Ovary (tissue), 9 donors: ENCODE results near the gene MLXIPL. TPM values are rescaled to one million over a fixed set of nuclear protein-coding genes. Genes with fewer than 3 reads are reported as not detected.

Source experiments
- DNase-seq, 5 donors: peaks; one replicate each; pipeline ENCODE4 v3.0.0-alpha.2; 2019 to 2020
- H3K27ac ChIP-seq, 2 donors: fragments of 200-600 bp; one replicate each; pipeline versions ENCODE4 v1.5.1 to v1.8.0; 2019 to 2022
- H3K27me3 ChIP-seq: fragments of 200-600 bp; one replicate; pipeline ENCODE4 v1.8.0; 2022
- H3K36me3 ChIP-seq: fragments of 200-600 bp; sonication (generic); one replicate; pipeline ENCODE4 v1.5.1; 2019
- H3K4me1 ChIP-seq: one replicate; pipeline ENCODE4 v1.8.1; 2013; ENCODE audit warnings: mild to moderate bottlenecking, moderate library complexity; ENCODE audit not compliant: insufficient read depth
- H3K4me3 ChIP-seq: fragments of 200-600 bp; sonication (generic); one replicate; pipeline ENCODE4 v1.5.1; 2017
- H3K9me3 ChIP-seq, 2 donors: fragments of 200-600 bp in 1 of 2; sonication (generic) in 1 of 2; one replicate each; pipeline versions ENCODE4 v1.5.1 to v1.8.1; 2013 to 2019; ENCODE audit warnings: mild to moderate bottlenecking in 1 of 2, moderate library complexity in 1 of 2
- CTCF ChIP-seq, 3 donors: fragments of 450-650 bp in 2 of 3; fragments of 200-600 bp in 1 of 3; IDR thresholded peaks; one replicate each; pipeline versions ENCODE4 v1.5.1 to v1.8.0; 2016 to 2022; ENCODE audit warnings: antibody characterized with exemption in 3 of 3, mild to moderate bottlenecking in 1 of 3
- EP300 ChIP-seq: sonication (generic); formaldehyde crosslinking; IDR thresholded peaks from one replicate; pipeline ENCODE4 v1.6.1; 2017; ENCODE audit warnings: antibody characterized with exemption
- POLR2A ChIP-seq: fragments of 450-650 bp; IDR thresholded peaks from one replicate; pipeline ENCODE4 v1.6.1; 2017; ENCODE audit warnings: antibody characterized with exemption, mild to moderate bottlenecking, moderate library complexity
- WGBS, 3 donors: extraction: QIAGEN DNeasy Blood & Tissue Kit in 1 of 3; methylation state at CpG; one replicate each; pipeline versions ENCODE4 v1.1.5 to v1.1.7; 2013 to 2017; 5-methylcytosine and 5-hydroxymethylcytosine counted together
- intact Hi-C, 4 donors: fragments of 100-400 bp; cut with DNase I; formaldehyde crosslinking; loops; one replicate each; pipeline versions ENCODE4 v1.11.0 to v1.15.1; 2022 to 2023
- polyA plus RNA-seq, 2 donors: library from polyadenylated mRNA; stranded (reverse); fragments of 200-250 nt in 1 of 2; fragments of 350-450 nt in 1 of 2; fragmentation: Illumina TruSeq in 1 of 2; extraction: RNeasy Lipid Tissue Mini Kit (QIAGEN cat#74804) in 1 of 2; gene quantifications; one replicate each; pipeline ENCODE4 v1.2.3, GENCODE V29; 2013 to 2014
- total RNA-seq, 7 donors: library from RNA; depleted of rRNA in 2 of 7; stranded (reverse); fragments of >200 nt in 2 of 7; fragmentation: NEBNext Ultra II Directional in 3 of 7; extraction: Animal tissue kit (Norgen Biotek cat#: 25700) in 3 of 7; gene quantifications; one replicate each; pipeline versions ENCODE4 v1.1.0 to v1.2.4, GENCODE V29; 2016 to 2023
- donor health status: DM: no; HTN: no; CAD: no; lungs with moderate emphysema.
- donor health status: DM: no; HTN: no; CAD: no.
- donor health status: Bipolar disorder and iron deficiency.
- donor health status: DM: yes; HTN: yes; CAD: no.
- donor health status: DM: no; HTN: no; CAD: no.
- donor health status: DM: yes; HTN: yes; CAD: no.

Gene MLXIPL
- total and polyA plus RNA-seq, 9 donors, result 0.27 to 49.6 (median 4.5) TPM

- H3K4me3 ChIP-seq, result no peak overlapping the region
- no peaks in the 10 kb centered on the region for H3K36me3 ChIP-seq
- H3K4me1 ChIP-seq, result peaks cover 3% of the 10 kb centered on the region
- no peak for DNase-seq
- no peaks in the 10 kb centered on the region for H3K27me3 ChIP-seq
- H3K27ac ChIP-seq, result no peak overlapping the region
- intact Hi-C loops, result no loop called here
- no peak for TF ChIP-seq EP300
- TF ChIP-seq CTCF (IDR thresholded peaks at IDR 0.05), result no peak
- no peak for TF ChIP-seq POLR2A
- 41 to 43% (median 42%) methylated on average over 16 of the region's 16 CpGs for WGBS, 3 donors
- H3K9me3 ChIP-seq, result no peaks in the 10 kb centered on the region
Observed at GRCh38 chr7:73646785-73647724, 22.7 kb upstream of the MLXIPL start.

DNA sequence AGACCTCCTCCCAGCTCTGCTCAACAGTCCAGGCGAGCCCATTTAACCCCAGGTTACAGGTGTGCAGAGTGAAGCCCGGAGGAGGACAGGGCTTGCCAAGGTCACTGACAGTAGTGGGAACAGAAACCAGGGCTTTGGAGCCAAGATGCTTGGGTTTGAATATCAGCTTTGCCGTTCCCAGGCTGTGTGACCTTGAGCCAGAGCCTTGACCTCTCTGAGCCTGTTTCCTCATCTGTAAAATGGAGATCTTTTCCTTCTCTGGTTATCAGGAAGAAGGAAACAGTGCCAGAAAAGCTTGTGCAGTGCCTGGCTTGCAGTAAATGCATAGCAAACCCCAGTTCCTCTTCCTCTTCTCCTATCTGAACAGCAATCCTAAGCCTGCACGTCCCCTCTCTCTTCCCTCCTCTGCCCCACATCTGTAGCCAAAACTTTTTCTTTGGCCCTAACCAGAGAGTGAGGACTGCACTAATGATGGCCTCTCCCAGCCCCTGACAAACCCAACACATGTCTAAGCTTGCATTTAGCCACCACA, 21.4 kb upstream of the MLXIPL start:
- WGBS, 3 donors, result 10 to 34% (median 10%) methylated on average over 4 of the region's 4 CpGs
- intact Hi-C loops, result no loop called here
- TF ChIP-seq POLR2A, result no peak
- TF ChIP-seq EP300, result no peak
- TF ChIP-seq CTCF (IDR thresholded peaks at IDR 0.05), result no peak
- peaks cover 3% of the 10 kb centered on the region for H3K4me1 ChIP-seq
- H3K27me3 ChIP-seq, result no peaks in the 10 kb centered on the region
- no peak overlapping the region for H3K27ac ChIP-seq
- H3K9me3 ChIP-seq, result no peaks in the 10 kb centered on the region
- H3K4me3 ChIP-seq, result no peak overlapping the region
- DNase-seq, result no peak
- no peaks in the 10 kb centered on the region for H3K36me3 ChIP-seq

DNA sequence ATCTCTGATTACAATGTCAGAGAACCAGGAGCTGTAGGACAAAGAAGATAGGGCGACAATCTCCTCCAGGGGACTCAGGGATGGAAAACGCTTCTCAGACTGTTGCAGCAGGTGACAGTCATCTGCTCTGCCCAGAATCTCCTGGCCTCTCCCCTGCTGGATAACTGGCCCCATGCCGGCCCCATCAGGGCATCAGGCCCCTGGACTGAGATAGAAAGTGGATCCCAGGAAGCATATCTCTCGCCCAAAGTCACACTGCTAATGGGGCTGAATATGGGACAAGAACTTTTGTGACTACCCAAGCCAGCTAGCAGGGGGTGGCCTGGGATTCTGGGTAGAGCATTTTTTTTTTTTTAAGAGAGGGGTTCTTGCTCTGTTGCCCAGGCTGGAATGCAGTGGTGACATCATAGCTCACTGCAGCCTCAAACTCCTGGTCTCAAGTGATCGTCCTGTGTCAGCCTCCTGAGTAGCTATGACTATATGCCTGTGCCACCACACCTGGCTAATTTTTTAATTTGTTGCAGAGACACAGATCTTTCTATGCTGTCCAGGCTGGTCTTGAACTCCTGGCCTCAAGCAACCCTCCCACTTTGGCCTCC, 20.5 kb upstream of the MLXIPL start:
- peaks cover 3% of the 10 kb centered on the region for H3K4me1 ChIP-seq
- TF ChIP-seq POLR2A, result no peak
- TF ChIP-seq EP300, result no peak
- TF ChIP-seq CTCF (IDR thresholded peaks at IDR 0.05), result no peak
- WGBS, 3 donors, result 52 to 55% (median 52%) methylated on average over 5 of the region's 5 CpGs
- H3K4me3 ChIP-seq, result no peak overlapping the region
- no peaks in the 10 kb centered on the region for H3K36me3 ChIP-seq
- DNase-seq, result no peak
- intact Hi-C loops, result no loop called here
- H3K9me3 ChIP-seq, result no peaks in the 10 kb centered on the region
- no peak overlapping the region for H3K27ac ChIP-seq
- H3K27me3 ChIP-seq, result no peaks in the 10 kb centered on the region

GRCh38 chr7:73642834-73643233, 18.5 kb upstream of the MLXIPL start:
- no peaks in the 10 kb centered on the region for H3K27me3 ChIP-seq
- no peak overlapping the region for H3K27ac ChIP-seq
- peaks cover 3% of the 10 kb centered on the region for H3K4me1 ChIP-seq
- intact Hi-C loops, result no loop called here
- no peak for DNase-seq
- H3K4me3 ChIP-seq, result no peak overlapping the region
- no peaks in the 10 kb centered on the region for H3K36me3 ChIP-seq
- H3K9me3 ChIP-seq, result no peaks in the 10 kb centered on the region
- 68 to 69% (median 68%) methylated on average over 2 of the region's 2 CpGs for WGBS, 3 donors
- TF ChIP-seq POLR2A, result no peak

GRCh38 chr7:73638911-73639310, 14.6 kb upstream of the MLXIPL start:
- H3K27me3 ChIP-seq, result no peaks in the 10 kb centered on the region
- H3K27ac ChIP-seq, result no peak overlapping the region
- TF ChIP-seq EP300, result no peak
- TF ChIP-seq CTCF (IDR thresholded peaks at IDR 0.05), result no peak
- TF ChIP-seq POLR2A, result no peak
- no peaks in the 10 kb centered on the region for H3K4me1 ChIP-seq
- intact Hi-C loops, result no loop called here
- DNase-seq, result no peak
- no peaks in the 10 kb centered on the region for H3K36me3 ChIP-seq
- H3K9me3 ChIP-seq, result no peaks in the 10 kb centered on the region
- no peak overlapping the region for H3K4me3 ChIP-seq
- WGBS, 3 donors, result 56 to 62% (median 56%) methylated on average over 3 of the region's 3 CpGs
